Inflammatory macrophage treated with lipopolysaccharide for 4 hours (primary cell): Measurements from ENCODE around the gene PTOV1.
"Not testable (repeated sequence)": the region's sequence is repeated elsewhere in the genome, so short reads cannot be mapped to it uniquely, and the experiment has no call there.

Source experiments
- DNase-seq: peaks from one replicate; pipeline ENCODE4 v3.0.0-alpha.2; 2020

Gene PTOV1

GRCh38 chr19:49818649-49819370 is 32.1 kb upstream of the PTOV1 start:
- peak; percentile 11 for DNase-seq

- DNase-seq: not testable (repeated sequence)
Observed at GRCh38 chr19:49819452-49820115, 31.4 kb upstream of the PTOV1 start.

- DNase-seq: no peak
Observed at GRCh38 chr19:49820125-49820524, 30.8 kb upstream of the PTOV1 start.

GRCh38 chr19:49823472-49823871 is 27.5 kb upstream of the PTOV1 start:
- no peak for DNase-seq

GRCh38 chr19:49824662-49825061 is 26.3 kb upstream of the PTOV1 start:
- no peak for DNase-seq

- DNase-seq: no peak
Observed at GRCh38 chr19:49827034-49827433, 23.9 kb upstream of the PTOV1 start.

GRCh38 chr19:49829200-49829599 is 21.8 kb upstream of the PTOV1 start:
- DNase-seq: no peak

GRCh38 chr19:49829721-49830120 is 21.2 kb upstream of the PTOV1 start:
- DNase-seq: no peak

- DNase-seq: no peak
Observed at GRCh38 chr19:49830766-49831165, 20.2 kb upstream of the PTOV1 start.

GRCh38 chr19:49831592-49831991 is 19.4 kb upstream of the PTOV1 start:
- DNase-seq: no peak

GRCh38 chr19:49832556-49832955 is 18.4 kb upstream of the PTOV1 start:
- DNase-seq: no peak

- no peak for DNase-seq
Observed at GRCh38 chr19:49833599-49833998, 17.4 kb upstream of the PTOV1 start.

- no peak for DNase-seq
Observed at GRCh38 chr19:49835562-49835961, 15.4 kb upstream of the PTOV1 start.

GRCh38 chr19:49836176-49837008 is 14.6 kb upstream of the PTOV1 start:
- DNase-seq: no peak

GRCh38 chr19:49837009-49837310 is 14.0 kb upstream of the PTOV1 start:
- DNase-seq: no peak

GRCh38 chr19:49837425-49837824 is 13.5 kb upstream of the PTOV1 start:
- no peak for DNase-seq

GRCh38 chr19:49838885-49839588 is 11.9 kb upstream of the PTOV1 start:
- DNase-seq: no peak

GRCh38 chr19:49839713-49840112 is 11.2 kb upstream of the PTOV1 start:
- no peak for DNase-seq

- no peak for DNase-seq
Observed at GRCh38 chr19:49840321-49840720, 10.6 kb upstream of the PTOV1 start.

GRCh38 chr19:49840736-49841249 is 10.2 kb upstream of the PTOV1 start:
- no peak for DNase-seq

- no peak for DNase-seq
Observed at GRCh38 chr19:49843265-49843664, 7.7 kb upstream of the PTOV1 start.

GRCh38 chr19:49844138-49845095 is 6.5 kb upstream of the PTOV1 start:
- peak; percentile 64 for DNase-seq
